HepG2 (cell line): ENCODE results near the gene MED19. TPM values are rescaled to one million over a fixed set of nuclear protein-coding genes. Genes with fewer than 3 reads are reported as not detected.

Experiments
- ATAC-seq: fragments of 200-7000 bp; cut with Tn5 transposase; 3 replicates; pipeline ENCODE4 v1.9.1; 2020; ENCODE audit warnings: mild to moderate bottlenecking, moderate library complexity
- BruUV-seq: library from RNA; stranded (reverse); fragments of 400-500 nt; replicated peaks from 2 replicates; lab custom pipeline; 2021; lab: Mats Ljungman, UMichigan
- CTCF ChIA-PET: fragments of 300-600 bp; formaldehyde crosslinking; extraction: SDS; loops from one replicate; lab custom pipeline; 2021; ENCODE audit warnings: low total read pairs, inconsistent platforms, low intra/inter-chr PET ratio; lab: Yijun Ruan, JAX
- POLR2A ChIA-PET: fragments of 350-600 bp; sonication (Branson Sonifier 250); formaldehyde crosslinking; loops from one replicate; lab custom pipeline; 2020; ENCODE audit warnings: antibody characterized with exemption, inconsistent platforms; lab: Yijun Ruan, JAX
- DNase-seq: peaks from one replicate; pipeline ENCODE4 v3.0.0-alpha.2; 2015; ENCODE audit warnings: low spot score
- FAIRE-seq: peaks from 3 replicates; lab custom pipeline; 2011; peaks lifted over from hg19 to GRCh38; lab: Jason Lieb, UNC
- H2AFZ ChIP-seq: one replicate; pipeline ENCODE4 v1.6.1; 2011; ENCODE audit warnings: low read length, inconsistent platforms
- H3K27ac ChIP-seq: fragments of 300-600 bp; 3 replicates; pipeline ENCODE4 v1.8.0; 2011; ENCODE audit warnings: mixed run types, mild to moderate bottlenecking, mixed read lengths, low read length, inconsistent platforms; ENCODE audit not compliant: insufficient read depth; ENCODE audit errors: extremely low read length
- H3K27me3 ChIP-seq, 2 experiments: fragments of 200-600 bp in 1 of 2; 2 replicates in 1 of 2; 3 replicates in 1 of 2; pipeline versions ENCODE4 v1.6.0 to v1.8.0; 2011; ENCODE audit warnings: low read length in 2 of 2, mild to moderate bottlenecking in 2 of 2, moderate library complexity in 2 of 2, inconsistent platforms in 1 of 2; ENCODE audit not compliant: insufficient read depth in 2 of 2, control insufficient read depth in 1 of 2
- H3K36me3 ChIP-seq, 2 experiments: fragments of 200-600 bp in 1 of 2; replicated peaks in 1 of 2; 2 replicates in 1 of 2; 3 replicates in 1 of 2; pipeline versions ENCODE4 v1.5.1 to v1.8.0; 2011; ENCODE audit warnings: low read length in 2 of 2, inconsistent platforms in 1 of 2; ENCODE audit not compliant: insufficient read depth in 2 of 2, control insufficient read depth in 1 of 2
- H3K4me1 ChIP-seq: 2 replicates; pipeline ENCODE4 v1.5.1; 2012; ENCODE audit warnings: low read length, inconsistent platforms; ENCODE audit not compliant: insufficient read depth
- H3K4me2 ChIP-seq: 2 replicates; pipeline ENCODE4 v1.6.0; 2011; ENCODE audit warnings: low read depth, low read length, inconsistent platforms
- H3K4me3 ChIP-seq, 3 experiments: fragments of 200-600 bp in 1 of 3; sonication (generic), shearing (Covaris generic) in 1 of 3; replicated peaks in 1 of 3; 2 replicates each; pipeline ENCODE4 v1.5.1; 2011 to 2016; ENCODE audit warnings: low read length in 3 of 3, inconsistent platforms in 2 of 3, low read depth in 2 of 3, mild to moderate bottlenecking in 2 of 3, control low read depth in 1 of 3, mixed read lengths in 1 of 3; ENCODE audit not compliant: insufficient read depth in 1 of 3
- H3K79me2 ChIP-seq: one replicate; pipeline ENCODE4 v1.6.1; 2011; ENCODE audit warnings: low read length, inconsistent platforms; ENCODE audit not compliant: insufficient read depth
- H3K9ac ChIP-seq: 2 replicates; pipeline ENCODE4 v1.6.0; 2011; ENCODE audit warnings: mild to moderate bottlenecking, low read depth, low read length, inconsistent platforms; ENCODE audit not compliant: insufficient read depth
- H3K9me3 ChIP-seq: 2 replicates; pipeline ENCODE4 v1.5.1; 2012; ENCODE audit warnings: mild to moderate bottlenecking, low read length
- H4K20me1 ChIP-seq: 2 replicates; pipeline ENCODE4 v1.6.0; 2011; ENCODE audit warnings: inconsistent platforms, mild to moderate bottlenecking, low read length, moderate library complexity; ENCODE audit not compliant: insufficient read depth
- CEBPB ChIP-seq: IDR thresholded peaks from 2 replicates; pipeline ENCODE4 v1.6.1; 2011; ENCODE audit warnings: low read depth, low read length, improper control_type of control experiment, borderline replicate concordance
- DDIT3 ChIP-seq: sonication (generic); formaldehyde crosslinking; IDR thresholded peaks from 2 replicates; pipeline ENCODE4 v1.4.0; 2020; ENCODE audit warnings: mild to moderate bottlenecking, missing genetic modification reagents
- HMG20B ChIP-seq: conservative IDR thresholded peaks from 2 replicates; pipeline ENCODE4 v1.6.1; 2016; ENCODE audit warnings: missing genetic modification reagents, missing compliant biosample characterization
- TGIF2 ChIP-seq: IDR thresholded peaks from 2 replicates; pipeline ENCODE4 v1.6.1; 2016; ENCODE audit warnings: control low read depth, missing compliant biosample characterization
- THAP9 ChIP-seq: sonication (generic); formaldehyde crosslinking; IDR thresholded peaks from 2 replicates; pipeline ENCODE4; 2020; ENCODE audit warnings: missing genetic modification reagents, mild to moderate bottlenecking, borderline replicate concordance
- ZEB1 ChIP-seq: IDR thresholded peaks from 2 replicates; pipeline ENCODE4 v1.6.1; 2012; ENCODE audit warnings: mild to moderate bottlenecking, low read depth, inconsistent platforms; ENCODE audit not compliant: insufficient replicate concordance
- ZFP91 ChIP-seq: sonication (generic); formaldehyde crosslinking; IDR thresholded peaks from 2 replicates; pipeline ENCODE4 v1.9.0; 2022; ENCODE audit warnings: missing genetic modification reagents, mild to moderate bottlenecking, borderline replicate concordance
- ZNF562 ChIP-seq: sonication (generic); formaldehyde crosslinking; IDR thresholded peaks from 2 replicates; pipeline ENCODE4 v1.8.0; 2022; ENCODE audit warnings: missing genetic modification reagents, borderline replicate concordance
- ZNF572 ChIP-seq: sonication (generic); formaldehyde crosslinking; IDR thresholded peaks from 2 replicates; pipeline ENCODE4 v1.5.1; 2020; ENCODE audit warnings: mild to moderate bottlenecking, missing genetic modification reagents
- ZNF576 ChIP-seq: sonication (generic); formaldehyde crosslinking; IDR thresholded peaks from 2 replicates; pipeline ENCODE4 v1.4.0; 2020; ENCODE audit warnings: mild to moderate bottlenecking, missing genetic modification reagents
- ZNF589 ChIP-seq: sonication (generic); formaldehyde crosslinking; conservative IDR thresholded peaks from 2 replicates; pipeline ENCODE4 v1.8.0; 2022; ENCODE audit warnings: mild to moderate bottlenecking, moderate library complexity, missing genetic modification reagents
- ZNF720 ChIP-seq: sonication (generic); formaldehyde crosslinking; IDR thresholded peaks from 2 replicates; pipeline ENCODE4 v1.4.0; 2020; ENCODE audit warnings: missing genetic modification reagents
- ZNF737 ChIP-seq: sonication (generic); formaldehyde crosslinking; IDR thresholded peaks from 2 replicates; pipeline ENCODE4 v1.5.0; 2020; ENCODE audit warnings: missing genetic modification reagents, mild to moderate bottlenecking, borderline replicate concordance
- ZNF749 ChIP-seq: sonication (generic); formaldehyde crosslinking; IDR thresholded peaks from 2 replicates; pipeline ENCODE4 v1.8.0; 2022; ENCODE audit warnings: mild to moderate bottlenecking, missing genetic modification reagents, moderate library complexity, borderline replicate concordance
- ZSCAN12 ChIP-seq: sonication (generic); formaldehyde crosslinking; IDR thresholded peaks from 2 replicates; pipeline ENCODE4 v1.9.0; 2021; ENCODE audit warnings: mild to moderate bottlenecking, missing genetic modification reagents
- WGBS: methylation state at CpG from one replicate; pipeline ENCODE4 v1.1.6; 2017; ENCODE audit warnings: low lambda C conversion rate; 5-methylcytosine and 5-hydroxymethylcytosine counted together
- in situ Hi-C: cut with HindIII; loops from 2 replicates; pipeline ENCODE4 v1.10.0; 2017; ENCODE audit warnings: low pct_unique_long_range_greater_than_20kb; ENCODE audit not compliant: extremely low pct_ligation_motif_present
- intact Hi-C: fragments of 100-400 bp; cut with micrococcal nuclease; formaldehyde crosslinking; loops from one replicate; pipeline ENCODE4 v1.10.0; 2022; ENCODE audit not compliant: unreplicated experiment
- polyA plus RNA-seq, 8 experiments: library from polyadenylated mRNA; depleted of rRNA in 3 of 8; stranded (reverse) in 7 of 8; unstranded in 1 of 8; fragments of >200 nt; fragmentation: Illumina TruSeq in 4 of 8; extraction: Trizol in 4 of 8; gene quantifications; 2 replicates each; pipeline versions ENCODE4 v1.2.1 to v1.2.3, GENCODE V29; 2011 to 2016; ENCODE audit warnings: low read depth in 4 of 8, missing spikeins in 1 of 8, mixed read lengths in 1 of 8; ENCODE audit not compliant: insufficient read depth in 1 of 8
- total RNA-seq, 5 experiments: library from RNA; depleted of rRNA; stranded (reverse); fragments of >200 nt; fragmentation: Illumina TruSeq; extraction: Trizol; gene quantifications; 2 replicates each; pipeline ENCODE4 v1.2.3, GENCODE V29; 2016; ENCODE audit warnings: low read depth in 1 of 5

Gene MED19
- total and polyA plus RNA-seq, 2 of the 13 experiments (the other 11 are each of a cell fraction or from before 2014, with no cell fraction given): 12.9 to 13.8 TPM

GRCh38 chr11:57703341-57703740 lies 8.7 kb downstream of the MED19 start (continued):
- TF ChIP-seq THAP9 (CRISPR knock-in tag) (no peak), ZNF576 (CRISPR knock-in tag) (no peak), CEBPB (no peak), HMG20B (CRISPR knock-in tag) (no peak), TGIF2 (CRISPR knock-in tag) (no peak), ZNF572 (CRISPR knock-in tag) (no peak)

- no TSS peak for BruUV-seq
- no peak overlapping the region for H2AFZ ChIP-seq
- ChIA-PET POLR2A (no interaction called here), CTCF (no interaction called here)
- H3K27me3 ChIP-seq: no peaks in the 10 kb centered on the region
- no peak overlapping the region for H3K27ac ChIP-seq
- no peak for ATAC-seq
- intact Hi-C loops (no loop called here), in situ Hi-C loops (no loop called here)
- H3K36me3 ChIP-seq: peaks cover 27 to 74% of the 10 kb centered on the region in 2 experiments
- WGBS: 89% methylated on average over 3 of the region's 3 CpGs
- no peak overlapping the region for H3K9ac ChIP-seq
- FAIRE-seq: no peak
- H3K4me3 ChIP-seq: no peak overlapping the region
- no peak overlapping the region for H3K4me2 ChIP-seq
- H4K20me1 ChIP-seq: no peaks in the 10 kb centered on the region
- no peaks in the 10 kb centered on the region for H3K9me3 ChIP-seq
- DNase-seq: no peak
- H3K4me1 ChIP-seq: peaks cover 1% of the 10 kb centered on the region
- no peaks in the 10 kb centered on the region for H3K79me2 ChIP-seq
- no peak for TF ChIP-seq ZNF737 (CRISPR knock-in tag)
- no peak for TF ChIP-seq ZNF749
- no peak for TF ChIP-seq ZFP91 (CRISPR knock-in tag)
- TF ChIP-seq ZNF720 (CRISPR knock-in tag): no peak
- TF ChIP-seq DDIT3: no peak
- no peak for TF ChIP-seq ZNF589 (CRISPR knock-in tag)
- no peak for TF ChIP-seq ZNF562 (CRISPR knock-in tag)
- TF ChIP-seq ZSCAN12: no peak
- TF ChIP-seq ZEB1: no peak
Observed at GRCh38 chr11:57700425-57700824, 11.6 kb downstream of the MED19 start.
